GM18507 (cell line): ENCODE results near the gene NAGPA.

Experiments
- DNase-seq: peaks from one replicate; pipeline ENCODE4 v3.0.0; 2011; ENCODE audit warnings: low read depth; ENCODE audit not compliant: insufficient read length; ENCODE audit errors: extremely low spot score
- FAIRE-seq: peaks from 2 replicates; lab custom pipeline; 2011; peaks lifted over from hg19 to GRCh38; lab: Jason Lieb, UNC

Gene NAGPA

GRCh38 chr16:5008311-5008731 lies 25.4 kb downstream of the NAGPA start:
- FAIRE-seq (no peak), DNase-seq (no peak)

DNA sequence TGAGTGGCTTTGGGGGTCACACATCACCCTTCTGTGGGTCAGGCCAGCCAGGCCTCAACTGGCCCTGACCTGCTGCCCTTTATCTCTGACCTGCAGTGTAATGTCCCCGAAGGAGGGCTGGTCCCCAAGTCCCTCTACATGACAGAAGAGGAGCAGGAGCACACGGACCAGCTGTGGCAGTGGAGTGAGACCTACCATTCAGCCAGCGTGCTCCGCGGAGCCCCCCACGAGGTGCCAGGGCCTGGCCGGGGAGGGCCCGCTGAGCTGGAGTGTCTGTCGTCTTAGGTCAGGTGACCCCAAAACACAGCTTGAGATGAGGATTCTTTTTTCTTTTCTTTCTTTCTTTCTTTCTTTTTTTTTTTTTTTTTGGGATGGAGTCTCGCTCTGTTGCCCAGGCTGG lies 26.5 kb downstream of the NAGPA start:
- DNase-seq (no peak), FAIRE-seq (no peak)

GRCh38 chr16:5006348-5007193 lies 27.2 kb downstream of the NAGPA start:
- no peak for FAIRE-seq
- no peak for DNase-seq

DNA sequence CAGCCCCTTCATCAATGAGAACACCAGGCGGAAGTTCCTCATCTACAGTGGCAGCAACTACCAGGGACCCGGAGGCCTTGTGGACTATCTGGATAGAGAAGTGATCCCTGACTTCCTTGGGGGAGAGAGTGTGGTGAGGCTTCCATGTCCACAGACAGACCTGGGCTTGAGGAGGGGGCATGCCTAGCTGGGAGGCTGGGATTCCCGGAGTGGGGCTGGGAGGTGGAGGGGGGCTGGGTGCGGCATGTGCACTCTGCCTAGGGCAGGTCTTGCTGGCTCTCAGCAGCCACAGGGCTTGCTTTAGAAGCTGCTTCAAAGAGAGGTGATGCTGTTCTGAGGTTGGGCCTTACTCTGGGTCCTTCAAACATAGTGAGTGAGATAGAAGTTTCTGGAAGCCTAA lies 27.8 kb downstream of the NAGPA start:
- no peak for DNase-seq
- FAIRE-seq, result no peak

DNA sequence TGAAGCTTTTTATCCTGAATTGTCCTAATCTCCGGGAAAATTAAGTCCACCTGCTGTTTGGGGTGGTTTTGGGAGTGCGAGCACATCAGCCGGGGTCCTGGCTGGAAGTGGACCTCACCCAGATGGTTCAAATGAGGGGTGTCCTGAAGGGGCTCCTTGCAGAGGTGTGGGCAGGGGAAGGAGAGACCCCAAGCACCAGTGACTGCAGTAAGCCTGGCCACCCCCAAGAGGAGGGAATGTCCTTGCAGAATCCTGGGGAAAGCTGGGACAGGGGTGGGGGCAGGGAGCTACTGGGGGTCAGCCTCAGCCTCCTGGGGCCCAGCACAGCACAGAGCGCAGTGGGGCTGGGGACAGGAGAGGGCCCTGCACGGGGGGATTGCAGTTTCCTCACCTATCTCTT lies 29.4 kb downstream of the NAGPA start:
- FAIRE-seq (no peak), DNase-seq (no peak)

DNA sequence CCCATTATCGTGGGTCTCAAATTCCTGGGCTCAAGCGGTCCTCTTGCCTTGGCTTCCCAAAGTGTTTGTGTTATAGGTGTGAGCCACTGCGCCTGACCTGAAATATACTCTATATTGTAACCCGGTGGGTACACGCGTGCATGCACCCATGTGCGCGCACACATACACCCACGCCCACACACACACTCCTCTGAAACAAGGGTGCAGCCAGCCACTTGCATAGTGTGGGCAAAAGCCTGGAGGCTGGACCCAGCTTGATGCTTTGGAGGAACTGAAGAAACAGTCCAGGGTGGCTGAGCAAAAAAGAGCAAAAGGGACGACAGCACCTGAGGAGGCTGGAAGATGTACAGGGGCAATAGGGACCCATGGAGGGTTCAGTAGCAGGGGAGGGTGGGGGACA lies 29.9 kb downstream of the NAGPA start:
- FAIRE-seq, result no peak
- DNase-seq, result no peak

- DNase-seq, result no peak
- FAIRE-seq, result no peak
These were observed 30.5 kb downstream of the NAGPA start for GRCh38 chr16:5003211-5003610.

- FAIRE-seq, result no peak
- DNase-seq, result no peak
These were observed 31.0 kb downstream of the NAGPA start for GRCh38 chr16:5002699-5003143.

DNA sequence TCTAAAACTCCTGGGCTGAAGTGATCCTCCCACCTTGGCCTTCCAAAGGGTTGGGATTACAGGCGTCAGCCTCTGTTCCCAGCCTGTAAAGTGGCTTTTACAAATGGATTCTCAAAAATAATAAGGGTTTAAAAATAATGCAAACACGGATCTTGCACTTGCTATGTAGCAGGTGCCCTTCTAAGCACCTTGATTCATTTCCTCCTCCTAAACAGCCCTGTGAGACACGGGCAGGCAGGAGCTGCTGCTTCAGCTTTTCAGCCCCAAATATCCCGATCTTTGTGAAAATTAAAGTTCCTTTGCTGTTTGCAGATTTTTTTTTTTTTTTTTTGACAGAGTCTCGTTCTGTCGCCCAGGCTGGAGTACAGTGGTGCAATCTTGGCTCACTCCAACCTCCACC lies 31.7 kb downstream of the NAGPA start:
- FAIRE-seq (no peak), DNase-seq (no peak)

DNA sequence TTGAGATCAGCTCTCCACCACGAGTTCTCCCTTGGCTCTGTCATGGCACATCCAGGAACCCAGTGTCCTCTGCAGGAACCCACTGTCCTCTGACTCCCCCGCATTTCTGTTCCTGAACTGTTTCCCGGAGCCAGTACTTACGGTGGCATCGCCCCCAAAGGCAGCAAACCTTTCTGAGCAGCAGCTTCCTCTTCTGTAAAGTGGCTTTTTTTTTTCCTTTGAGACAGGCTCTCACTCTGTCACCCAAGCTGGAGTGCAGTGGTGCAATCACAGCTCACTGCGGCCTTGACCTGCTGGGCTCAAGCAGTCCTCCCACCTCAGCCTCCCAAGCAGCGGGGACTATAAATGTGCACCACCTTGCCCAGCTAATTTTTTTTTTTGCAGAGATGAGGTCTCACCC lies 32.2 kb downstream of the NAGPA start:
- no peak for FAIRE-seq
- no peak for DNase-seq

DNA sequence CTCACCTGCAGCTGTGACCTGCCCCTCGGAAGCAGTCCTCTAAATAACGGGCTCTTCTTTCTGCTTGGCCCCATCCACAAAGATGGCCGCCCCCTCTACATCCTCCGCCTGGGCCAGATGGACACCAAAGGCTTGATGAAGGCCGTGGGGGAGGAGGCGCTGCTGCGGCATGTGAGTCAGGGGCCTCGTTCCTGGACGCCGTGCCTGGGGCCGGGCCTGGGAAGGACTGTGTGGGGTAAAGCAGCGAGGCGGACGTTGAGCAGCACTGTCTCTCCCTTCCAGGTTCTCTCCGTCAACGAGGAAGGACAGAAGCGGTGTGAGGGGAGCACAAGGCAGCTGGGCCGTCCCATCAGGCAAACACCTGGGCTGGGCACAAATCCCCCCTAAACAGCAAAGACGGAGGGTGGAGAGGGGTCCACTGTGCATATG lies 33.1 kb downstream of the NAGPA start:
- no peak for FAIRE-seq
- DNase-seq, result no peak

- DNase-seq, result no peak
- FAIRE-seq, result no peak
These were observed 38.9 kb downstream of the NAGPA start for GRCh38 chr16:4994719-4995434.

DNA sequence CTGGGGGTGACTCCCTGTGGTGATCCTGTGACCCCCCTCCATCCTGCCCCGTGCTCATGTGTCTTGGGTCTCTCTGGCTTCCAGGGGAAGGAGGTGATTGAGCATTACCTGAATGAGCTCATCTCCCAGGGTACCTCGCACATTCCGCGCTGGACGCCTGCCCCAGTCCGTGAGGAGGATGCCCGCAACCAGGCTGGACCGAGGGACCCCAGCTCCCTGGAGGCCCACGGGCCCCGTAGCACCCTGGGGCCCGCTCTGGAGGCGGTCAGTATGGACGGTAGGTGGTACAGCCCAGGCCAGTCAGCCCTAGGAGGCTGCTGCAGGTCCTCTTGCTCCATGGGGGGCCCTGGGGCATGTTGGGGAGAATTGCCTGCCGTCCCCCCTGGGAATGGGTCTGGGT lies 42.0 kb downstream of the NAGPA start:
- DNase-seq, result no peak
- no peak for FAIRE-seq

- no peak for FAIRE-seq
- no peak for DNase-seq
These were observed 43.3 kb downstream of the NAGPA start for GRCh38 chr16:4990415-4990814.

- FAIRE-seq, result no peak
These were observed 44.2 kb downstream of the NAGPA start for GRCh38 chr16:4989391-4990006.

DNA sequence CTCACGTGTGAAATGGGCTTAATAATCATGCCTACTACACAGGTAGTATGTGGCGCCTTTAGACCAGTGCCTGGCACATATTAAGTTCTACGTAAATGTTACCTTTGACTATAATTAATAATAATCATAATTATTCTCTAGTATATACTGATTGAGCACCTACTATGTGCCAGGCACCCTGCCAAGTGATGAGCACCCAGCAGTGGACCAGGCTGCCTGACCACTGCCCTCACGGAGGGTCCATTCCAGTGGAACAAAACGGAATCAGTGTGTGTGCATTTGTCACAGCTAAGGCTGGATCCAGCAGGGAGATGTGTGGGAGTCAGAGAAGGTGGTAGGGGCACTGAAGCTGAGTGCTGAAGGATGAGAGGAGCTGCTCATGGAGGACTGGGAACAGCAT lies 45.1 kb downstream of the NAGPA start:
- DNase-seq, result no peak
- FAIRE-seq, result no peak

More at GRCh38 chr16:4989391-4990006, 44.2 kb downstream of the NAGPA start:
- DNase-seq, result no peak

DNA sequence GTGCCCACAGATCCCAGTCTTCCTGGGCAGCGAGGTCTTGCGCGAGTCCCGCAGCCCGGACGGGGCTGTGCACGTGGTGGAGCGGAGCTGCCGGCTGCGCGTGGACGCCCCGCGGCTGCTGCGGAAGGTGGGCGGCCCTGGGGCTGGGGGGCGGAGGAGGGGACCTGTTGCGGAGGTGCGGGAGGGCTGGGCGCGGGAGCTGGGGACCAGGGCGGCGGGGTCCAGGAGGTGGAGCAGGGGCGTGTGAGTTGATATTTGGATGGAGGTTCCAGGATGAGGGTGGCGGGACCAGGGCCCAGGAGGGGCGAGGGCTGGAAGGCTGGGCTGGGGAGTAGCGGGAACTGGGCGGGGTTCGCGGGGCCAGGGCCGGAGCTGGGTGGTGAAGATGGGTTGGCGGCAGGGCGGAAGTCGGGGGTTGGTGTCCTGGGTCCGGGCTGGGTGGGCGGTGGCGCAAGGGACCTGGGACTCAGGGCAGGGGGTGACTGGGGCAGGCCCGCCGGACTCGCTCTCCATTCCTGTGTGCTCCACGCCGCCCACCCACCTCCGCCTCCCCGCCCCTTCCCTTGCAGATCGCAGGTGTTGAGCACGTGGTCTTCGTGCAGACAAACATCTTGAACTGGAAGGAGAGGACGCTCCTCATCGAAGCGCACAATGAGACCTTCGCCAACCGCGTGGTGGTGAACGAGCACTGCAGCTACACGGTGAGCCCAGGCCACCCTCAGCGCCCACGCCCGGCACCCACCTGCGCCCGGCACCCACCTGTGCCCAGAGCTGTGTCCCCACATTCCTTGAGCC lies 46.0 kb downstream of the NAGPA start:
- no peak for FAIRE-seq
- no peak for DNase-seq

DNA sequence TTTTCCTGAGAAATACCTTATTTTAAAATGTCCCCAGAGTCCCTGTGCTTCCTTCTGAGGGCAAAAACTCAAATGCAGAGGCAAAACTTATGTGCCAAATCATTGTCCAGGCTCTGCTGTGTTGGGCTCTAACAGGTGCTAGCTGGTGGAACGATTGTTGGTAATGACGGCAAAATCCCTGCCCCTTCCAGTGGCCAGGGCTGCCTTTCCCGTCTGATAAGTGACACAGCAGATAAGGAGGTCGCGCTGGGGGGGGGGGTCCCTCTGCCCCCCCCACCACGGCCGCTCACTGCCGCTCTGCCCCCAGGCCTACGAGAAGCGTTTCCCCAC lies 46.5 kb downstream of the NAGPA start:
- DNase-seq (no peak), FAIRE-seq (no peak)

DNA sequence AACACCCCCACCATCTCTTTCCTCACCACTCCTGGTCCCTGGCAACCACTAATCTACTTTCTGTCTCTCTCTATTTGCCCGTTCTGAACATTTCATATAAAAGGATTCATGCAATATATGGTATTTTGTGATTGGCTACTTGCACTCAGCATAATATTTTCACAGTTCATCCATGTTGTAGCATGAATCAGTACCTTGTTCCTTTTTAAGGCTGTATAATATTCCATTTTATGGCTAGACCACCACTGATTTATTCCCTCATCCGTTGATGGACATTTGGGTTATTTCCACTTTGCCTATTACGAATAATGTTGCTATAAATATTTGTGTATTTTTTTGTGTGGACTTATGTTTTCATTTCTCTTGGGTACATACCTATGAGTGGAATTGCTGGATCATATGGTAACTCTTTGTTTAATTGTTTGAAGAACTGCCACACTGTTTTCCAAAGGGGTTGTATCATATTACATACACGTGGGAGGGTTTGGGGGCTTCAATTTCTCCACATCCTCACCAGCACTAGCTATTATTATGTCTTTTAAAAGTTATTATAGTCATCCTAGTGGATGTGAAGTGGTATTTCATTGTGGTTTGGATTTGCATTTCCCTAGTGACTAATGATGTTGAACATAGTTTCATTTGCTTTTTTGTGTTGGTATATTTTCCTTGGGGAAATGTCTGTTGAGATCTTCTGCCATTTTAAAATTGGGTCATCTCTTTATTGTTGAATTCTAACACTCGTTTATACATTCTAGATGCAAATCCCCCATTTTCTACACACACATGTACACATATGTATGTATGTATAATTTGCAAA lies 49.4 kb downstream of the NAGPA start:
- FAIRE-seq (no peak), DNase-seq (no peak)
